Right renal pelvis (tissue), 4 donors: ENCODE measurements around the gene MAGEA4. TPM values are rescaled to one million over a fixed set of nuclear protein-coding genes. Genes with fewer than 3 reads are reported as not detected.
"Not testable (repeated sequence)": the region's sequence is repeated elsewhere in the genome, so short reads cannot be mapped to it uniquely, and the experiment has no call there.

ENCODE experiments used
- DNase-seq, 4 donors: peaks; one replicate each; pipeline ENCODE4 v3.0.0-alpha.2; 2013; ENCODE audit warnings: low read depth in 4 of 4, low spot score in 3 of 4, missing footprints in 1 of 4
- polyA plus RNA-seq, 4 donors: library from polyadenylated mRNA; unstranded; fragments of 120-200 nt; gene quantifications; one replicate each; pipeline ENCODE4 v1.2.1, GENCODE V29; 2013; ENCODE audit not compliant: insufficient read length in 4 of 4

Gene MAGEA4, protein sequence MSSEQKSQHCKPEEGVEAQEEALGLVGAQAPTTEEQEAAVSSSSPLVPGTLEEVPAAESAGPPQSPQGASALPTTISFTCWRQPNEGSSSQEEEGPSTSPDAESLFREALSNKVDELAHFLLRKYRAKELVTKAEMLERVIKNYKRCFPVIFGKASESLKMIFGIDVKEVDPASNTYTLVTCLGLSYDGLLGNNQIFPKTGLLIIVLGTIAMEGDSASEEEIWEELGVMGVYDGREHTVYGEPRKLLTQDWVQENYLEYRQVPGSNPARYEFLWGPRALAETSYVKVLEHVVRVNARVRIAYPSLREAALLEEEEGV
- polyA plus RNA-seq, result not detected

DNA sequence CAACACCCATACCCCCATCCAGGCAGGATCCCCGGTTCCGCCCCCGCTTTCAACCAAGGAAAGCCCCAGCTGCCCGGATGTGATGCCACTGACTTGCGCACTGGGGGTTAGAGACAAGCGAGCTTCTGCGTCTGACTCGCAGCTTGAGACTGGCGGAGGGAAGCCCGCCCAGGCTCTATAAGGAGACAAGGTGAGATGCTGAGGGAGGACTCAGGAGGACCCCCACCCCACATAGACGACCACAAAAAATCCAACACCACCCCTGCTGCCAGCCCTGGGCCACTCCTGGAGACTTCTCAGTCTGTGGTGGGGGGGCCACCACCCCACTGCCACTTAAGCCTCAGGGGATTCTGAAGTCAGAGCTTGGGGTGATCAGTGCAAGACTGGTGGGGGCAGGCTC, at the start of gene MAGEA4:
TSS of gene MAGEA4 (plus strand) at position 110 of the 400 bp plus-strand sequence. CDS start 10,776 bp downstream, outside the sequence.
- no peak for DNase-seq

- DNase-seq, result no peak
Observed at GRCh38 chrX:151870602-151871001, 42.1 kb upstream of the MAGEA4 start.

GRCh38 chrX:151871244-151871643, 41.4 kb upstream of the MAGEA4 start:
- no peak for DNase-seq

GRCh38 chrX:151873096-151873495, 39.6 kb upstream of the MAGEA4 start:
- no peak for DNase-seq

- DNase-seq, result no peak
Observed at GRCh38 chrX:151875270-151876026, 37.2 kb upstream of the MAGEA4 start.

DNA sequence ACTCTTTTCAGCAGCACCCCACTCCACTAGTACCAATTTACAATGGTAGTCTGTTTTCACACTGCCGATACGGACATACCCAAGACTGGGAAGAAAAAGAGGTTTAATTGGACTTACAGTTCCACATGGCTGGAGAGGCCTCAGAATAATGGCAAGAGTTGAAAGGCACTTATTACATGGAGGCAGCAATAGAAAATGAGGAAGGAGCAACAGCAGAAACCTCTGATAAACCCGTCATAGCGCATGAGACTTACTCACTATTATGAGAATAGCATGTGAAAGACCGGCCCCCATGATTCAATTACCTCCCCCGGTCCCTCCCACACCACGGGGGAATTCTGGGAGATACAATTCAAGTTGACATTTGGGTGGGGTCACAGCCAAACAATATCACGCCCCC, 34.1 kb upstream of the MAGEA4 start:
- no peak for DNase-seq

GRCh38 chrX:151879856-151880255, 32.8 kb upstream of the MAGEA4 start:
- DNase-seq, result no peak

DNA sequence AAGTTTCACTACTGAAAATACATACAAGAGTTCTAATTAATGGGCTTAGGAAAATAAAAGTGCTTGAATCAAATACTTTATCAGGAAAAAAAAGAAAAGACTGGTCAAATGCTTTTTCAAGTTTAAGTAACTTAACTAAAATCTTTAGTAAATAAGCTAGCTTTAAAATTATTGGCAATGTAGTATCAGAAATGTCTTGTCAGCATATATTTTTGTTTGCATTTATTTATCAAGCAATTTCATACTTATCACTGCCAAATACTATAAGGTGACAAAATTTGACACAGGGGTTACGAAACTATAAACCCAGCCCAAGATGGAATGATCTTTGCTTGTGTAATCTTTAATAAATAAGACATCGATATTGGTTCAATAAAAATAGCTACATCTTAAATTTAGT, 31.8 kb upstream of the MAGEA4 start:
- no peak for DNase-seq

GRCh38 chrX:151889421-151889820, 23.3 kb upstream of the MAGEA4 start:
- no peak for DNase-seq

DNA sequence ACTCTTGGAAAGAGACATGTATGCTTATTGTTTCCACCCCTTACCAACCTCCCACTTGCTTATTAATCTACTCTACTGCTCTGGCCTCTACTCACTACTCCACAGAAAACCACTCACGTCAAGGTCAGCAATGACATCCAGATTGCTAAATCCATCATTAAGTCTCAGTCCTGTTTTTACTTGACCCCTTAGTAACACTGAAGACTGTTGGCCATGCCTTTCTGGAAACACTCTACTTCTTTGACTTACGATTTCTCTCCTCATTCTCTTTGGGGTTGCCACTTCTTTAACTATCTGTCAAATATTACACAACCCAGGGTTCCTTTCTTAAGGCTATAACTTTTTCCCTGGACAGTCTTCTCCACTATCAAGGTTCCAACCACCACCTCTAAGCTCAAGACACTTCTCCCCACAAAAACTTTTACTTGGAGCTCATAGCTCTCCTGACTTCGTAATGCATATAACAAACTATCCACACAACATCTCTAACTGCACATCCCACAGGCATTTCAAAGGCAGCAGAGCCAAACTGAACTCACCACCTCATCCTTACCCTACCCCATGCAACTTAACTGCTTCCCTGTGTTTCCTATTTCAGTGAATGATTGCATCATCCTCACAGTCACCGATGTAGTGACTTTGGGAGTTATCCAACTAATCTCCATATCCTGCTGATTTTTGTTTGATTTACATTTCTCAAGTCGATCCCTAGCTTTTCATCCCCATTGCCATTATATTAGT, 15.8 kb upstream of the MAGEA4 start:
- DNase-seq, result no peak

GRCh38 chrX:151899622-151900021, 13.1 kb upstream of the MAGEA4 start:
- DNase-seq, result no peak

DNA sequence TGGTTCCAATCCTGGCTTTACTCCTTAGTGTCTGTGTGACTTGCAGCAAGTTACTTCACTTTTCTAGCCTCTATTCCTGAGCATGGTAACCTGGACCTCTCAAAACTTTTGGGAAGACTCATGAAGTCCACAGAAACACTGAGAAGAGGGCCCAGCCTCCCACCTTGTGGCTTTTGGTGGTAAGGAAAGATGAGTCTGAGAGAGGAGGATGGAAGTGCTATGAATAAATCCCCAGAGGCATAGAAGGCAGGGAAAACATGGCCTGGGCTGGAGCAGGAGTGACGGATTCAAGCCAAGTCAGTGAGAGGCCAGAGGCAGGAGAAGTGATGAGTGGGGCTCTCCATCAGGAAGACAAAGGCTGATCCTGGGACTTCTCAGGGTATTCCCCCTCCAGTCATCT, 10.9 kb upstream of the MAGEA4 start:
- DNase-seq, result no peak

- no peak for DNase-seq
Observed at GRCh38 chrX:151902813-151903591, 9.7 kb upstream of the MAGEA4 start.

GRCh38 chrX:151904989-151905388, 7.7 kb upstream of the MAGEA4 start:
- DNase-seq, result no peak

GRCh38 chrX:151912221-151912620, 468 bp upstream of the MAGEA4 start:
- no peak for DNase-seq

- DNase-seq, result not testable (repeated sequence)
Observed at GRCh38 chrX:151918736-151919135, 6.0 kb downstream of the MAGEA4 start.

GRCh38 chrX:151919610-151920009, 6.9 kb downstream of the MAGEA4 start:
- DNase-seq, result no peak

GRCh38 chrX:151920101-151920500, 7.4 kb downstream of the MAGEA4 start:
- no peak for DNase-seq

- no peak for DNase-seq
Observed at GRCh38 chrX:151920530-151920929, 7.8 kb downstream of the MAGEA4 start.

GRCh38 chrX:151921292-151921691, 8.6 kb downstream of the MAGEA4 start:
- no peak for DNase-seq

GRCh38 chrX:151921866-151922265, 9.2 kb downstream of the MAGEA4 start:
- DNase-seq, result no peak
